Measurements from ENCODE around the gene HEPACAM.

Gene HEPACAM

GRCh38 chr11:124934862-124935547 is 842 bp downstream of the HEPACAM start:
- H3K27ac Mint-ChIP-seq: no peak overlapping the region
- no peak for DNase-seq (ENCODE audit: low spot score)
- peaks cover 14% of the 10 kb centered on the region for H3K27me3 Mint-ChIP-seq (ENCODE audit: low read depth)
- no peak overlapping the region for H3K4me3 Mint-ChIP-seq
- H3K9me3 Mint-ChIP-seq: no peaks in the 10 kb centered on the region
- H3K4me1 Mint-ChIP-seq (ENCODE audit: low read depth): peaks cover 10% of the 10 kb centered on the region
- H3K36me3 Mint-ChIP-seq (ENCODE audit: low read depth): no peaks in the 10 kb centered on the region

DNA sequence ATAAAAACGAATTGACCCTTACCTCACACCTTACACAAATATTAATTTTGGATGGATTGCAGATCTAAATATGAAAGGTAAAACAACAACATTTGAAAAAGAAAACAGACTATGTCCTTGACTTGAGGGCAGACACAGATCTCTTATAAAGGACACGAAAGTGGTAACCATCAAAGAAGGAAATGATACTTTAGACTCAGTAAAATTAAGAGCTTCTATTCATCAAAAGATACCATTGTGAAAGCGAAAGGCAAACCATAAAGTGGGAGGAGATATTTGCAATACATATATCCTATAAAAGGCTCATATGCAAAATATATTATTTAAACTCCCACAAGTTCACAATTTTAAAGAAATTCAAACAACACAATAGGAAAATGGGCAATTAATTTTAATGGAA is 5.0 kb downstream of the HEPACAM start:
- H3K27ac Mint-ChIP-seq: peak overlapping the region; percentile 72
- H3K4me3 Mint-ChIP-seq: peak overlapping the region; percentile 27
- peaks cover 10% of the 10 kb centered on the region for H3K4me1 Mint-ChIP-seq (ENCODE audit: low read depth)
- no peak for DNase-seq (ENCODE audit: low spot score)
- no peaks in the 10 kb centered on the region for H3K36me3 Mint-ChIP-seq (ENCODE audit: low read depth)
- H3K9me3 Mint-ChIP-seq: no peaks in the 10 kb centered on the region
- peaks cover 1% of the 10 kb centered on the region for H3K27me3 Mint-ChIP-seq (ENCODE audit: low read depth)

DNA sequence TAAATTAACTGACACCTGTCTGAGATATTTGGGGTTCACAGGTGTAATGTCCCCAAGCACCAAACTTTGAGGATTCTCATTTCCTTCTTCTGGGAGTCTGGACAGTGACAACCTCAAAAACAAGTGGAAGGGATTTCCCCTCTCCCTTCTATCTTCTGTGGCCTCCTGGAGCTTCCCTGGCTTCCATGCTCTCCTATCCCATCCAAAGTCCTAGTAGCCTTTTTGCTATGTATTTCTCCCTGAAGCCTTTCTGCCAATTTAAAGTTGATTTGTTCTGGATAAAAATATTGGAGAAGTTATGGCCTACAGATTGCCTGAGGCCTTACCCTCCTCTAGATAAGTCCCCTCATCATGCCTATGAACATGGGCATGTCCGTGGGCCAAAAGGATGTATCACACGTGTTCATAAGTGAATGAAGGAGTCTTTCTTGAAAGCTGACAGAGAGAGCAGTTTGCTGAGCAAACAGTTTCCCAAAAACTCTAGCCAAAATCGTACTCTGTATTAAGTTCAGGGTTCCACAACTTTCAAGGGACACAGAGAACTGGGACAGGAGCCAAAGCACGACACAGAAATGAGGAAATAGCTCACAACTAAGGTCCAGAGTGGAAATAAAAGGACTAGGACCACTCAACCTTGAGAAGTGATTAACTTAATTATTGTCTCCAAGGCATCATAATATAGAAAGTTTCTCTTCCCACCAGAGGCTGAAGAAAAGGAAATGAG is 6.7 kb downstream of the HEPACAM start:
- peaks cover 2% of the 10 kb centered on the region for H3K27me3 Mint-ChIP-seq (ENCODE audit: low read depth)
- no peaks in the 10 kb centered on the region for H3K36me3 Mint-ChIP-seq (ENCODE audit: low read depth)
- peaks cover 10% of the 10 kb centered on the region for H3K4me1 Mint-ChIP-seq (ENCODE audit: low read depth)
- H3K27ac Mint-ChIP-seq: no peak overlapping the region
- no peaks in the 10 kb centered on the region for H3K9me3 Mint-ChIP-seq
- H3K4me3 Mint-ChIP-seq: no peak overlapping the region
- no peak for DNase-seq (ENCODE audit: low spot score)

GRCh38 chr11:124923296-124923695 is 12.6 kb downstream of the HEPACAM start:
- Mint-ChIP-seq H3K9me3 (no peaks in the 10 kb centered on the region), H3K27me3 (ENCODE audit: low read depth) (peaks cover 2% of the 10 kb centered on the region), H3K27ac (no peak overlapping the region), H3K4me3 (no peak overlapping the region), H3K36me3 (ENCODE audit: low read depth) (no peaks in the 10 kb centered on the region), H3K4me1 (ENCODE audit: low read depth) (peaks cover 12% of the 10 kb centered on the region)
- no peak for DNase-seq (ENCODE audit: low spot score)

DNA sequence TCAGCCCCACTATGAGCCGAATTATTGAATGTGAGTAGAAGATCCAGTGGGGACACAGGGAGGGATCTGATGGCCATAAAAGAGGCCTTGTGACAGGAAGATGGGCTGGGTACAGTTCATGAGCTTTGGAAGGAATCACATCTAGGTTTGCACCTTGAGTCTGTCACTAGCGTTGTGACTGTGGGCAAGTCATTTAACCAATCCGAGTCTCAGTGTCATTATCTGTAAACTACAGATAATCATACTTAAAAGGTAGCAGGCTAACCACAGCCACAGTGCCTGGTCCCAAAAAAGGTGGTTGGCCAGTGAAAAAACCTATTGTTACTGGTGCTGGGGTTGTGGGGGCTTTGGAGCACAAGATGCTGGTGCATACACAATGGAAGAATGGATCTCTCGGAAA is 13.0 kb downstream of the HEPACAM start:
- peaks cover 2% of the 10 kb centered on the region for H3K27me3 Mint-ChIP-seq (ENCODE audit: low read depth)
- H3K27ac Mint-ChIP-seq: no peak overlapping the region
- no peak overlapping the region for H3K4me3 Mint-ChIP-seq
- no peaks in the 10 kb centered on the region for H3K9me3 Mint-ChIP-seq
- H3K4me1 Mint-ChIP-seq (ENCODE audit: low read depth): peaks cover 12% of the 10 kb centered on the region
- no peak for DNase-seq (ENCODE audit: low spot score)
- no peaks in the 10 kb centered on the region for H3K36me3 Mint-ChIP-seq (ENCODE audit: low read depth)

- Mint-ChIP-seq H3K36me3 (ENCODE audit: low read depth) (no peaks in the 10 kb centered on the region), H3K27ac (no peak overlapping the region), H3K9me3 (no peaks in the 10 kb centered on the region), H3K27me3 (ENCODE audit: low read depth) (peaks cover 2% of the 10 kb centered on the region), H3K4me3 (peak overlapping the region; percentile 40), H3K4me1 (ENCODE audit: low read depth) (peaks cover 12% of the 10 kb centered on the region)
- peak; percentile 76 for DNase-seq (ENCODE audit: low spot score)
Measured at GRCh38 chr11:124920870-124921609, 14.8 kb downstream of the HEPACAM start.

- no peak for DNase-seq (ENCODE audit: low spot score)
- peaks cover 12% of the 10 kb centered on the region for H3K4me1 Mint-ChIP-seq (ENCODE audit: low read depth)
- H3K9me3 Mint-ChIP-seq: no peaks in the 10 kb centered on the region
- H3K27ac Mint-ChIP-seq: no peak overlapping the region
- H3K4me3 Mint-ChIP-seq: peak overlapping the region; percentile 40
- H3K27me3 Mint-ChIP-seq (ENCODE audit: low read depth): peaks cover 2% of the 10 kb centered on the region
- H3K36me3 Mint-ChIP-seq (ENCODE audit: low read depth): no peaks in the 10 kb centered on the region
Measured at GRCh38 chr11:124920356-124920755, 15.5 kb downstream of the HEPACAM start.

DNA sequence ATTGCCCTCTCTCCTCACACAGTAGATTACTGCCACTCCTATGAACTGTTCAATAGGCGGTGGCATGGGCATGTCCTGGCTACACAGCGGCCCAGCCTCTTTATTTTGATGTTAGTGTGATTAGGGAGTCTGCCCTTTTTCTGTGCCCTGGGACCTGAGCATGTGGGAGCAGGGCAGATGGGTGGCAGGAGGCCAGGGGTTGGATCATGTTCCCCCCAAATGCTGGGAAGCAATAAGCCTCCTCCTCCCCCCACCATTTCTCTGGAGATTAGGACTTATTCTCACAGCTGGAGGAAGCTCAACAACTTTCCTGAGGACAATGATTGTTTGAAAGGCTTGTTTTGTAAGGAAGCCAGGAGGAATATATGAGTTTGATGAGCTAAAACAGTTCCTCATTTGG is 15.9 kb downstream of the HEPACAM start:
- H3K27ac Mint-ChIP-seq: no peak overlapping the region
- H3K4me3 Mint-ChIP-seq: no peak overlapping the region
- no peaks in the 10 kb centered on the region for H3K9me3 Mint-ChIP-seq
- peaks cover 6% of the 10 kb centered on the region for H3K27me3 Mint-ChIP-seq (ENCODE audit: low read depth)
- no peak for DNase-seq (ENCODE audit: low spot score)
- H3K4me1 Mint-ChIP-seq (ENCODE audit: low read depth): peaks cover 12% of the 10 kb centered on the region
- no peaks in the 10 kb centered on the region for H3K36me3 Mint-ChIP-seq (ENCODE audit: low read depth)

- Mint-ChIP-seq H3K4me1 (ENCODE audit: low read depth) (peaks cover 12% of the 10 kb centered on the region), H3K4me3 (no peak within 1 kb of the TSS), H3K27ac (no peak within 1 kb of the TSS), H3K9me3 (peaks cover 3% of the 10 kb centered on the region), H3K36me3 (ENCODE audit: low read depth) (no peaks in the 10 kb centered on the region), H3K27me3 (ENCODE audit: low read depth) (peaks cover 7% of the 10 kb centered on the region)
- no peak for DNase-seq (ENCODE audit: low spot score)
Measured at GRCh38 chr11:124918950-124919349, 16.9 kb downstream of the HEPACAM start, which contains the start of gene HEPN1. HEPN1 (plus strand) TSS chr11:124919250.

DNA sequence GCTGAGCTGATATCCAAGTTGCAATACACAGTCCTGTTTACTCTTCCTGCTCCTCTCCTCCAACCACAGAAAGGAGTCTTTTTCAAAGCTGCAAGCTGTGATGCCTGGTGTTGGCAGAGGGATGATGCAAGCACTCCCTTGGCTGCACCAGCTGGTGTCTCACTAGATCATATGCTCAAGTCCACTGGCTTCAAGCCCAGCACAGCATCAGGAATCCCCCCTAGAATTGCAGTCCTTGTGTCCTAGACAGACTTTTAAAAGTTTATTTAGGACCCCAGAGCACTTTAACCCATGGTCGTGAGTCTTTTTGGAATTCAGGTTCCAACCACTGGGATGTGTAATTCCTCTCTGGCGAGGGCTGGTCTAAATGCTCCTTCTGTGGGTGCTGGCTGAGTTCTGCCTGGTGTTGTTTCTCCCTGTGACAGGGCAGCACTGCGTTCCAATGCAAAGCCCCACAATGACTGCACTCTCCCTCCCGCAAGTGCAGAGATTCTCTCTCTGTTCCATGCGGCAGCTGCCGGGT is 18.7 kb downstream of the HEPACAM start:
- H3K4me1 Mint-ChIP-seq (ENCODE audit: low read depth): peaks cover 2% of the 10 kb centered on the region
- H3K27ac Mint-ChIP-seq: no peak overlapping the region
- no peaks in the 10 kb centered on the region for H3K36me3 Mint-ChIP-seq (ENCODE audit: low read depth)
- no peak overlapping the region for H3K4me3 Mint-ChIP-seq
- peaks cover 9% of the 10 kb centered on the region for H3K9me3 Mint-ChIP-seq
- no peak for DNase-seq (ENCODE audit: low spot score)
- peaks cover 7% of the 10 kb centered on the region for H3K27me3 Mint-ChIP-seq (ENCODE audit: low read depth)

DNA sequence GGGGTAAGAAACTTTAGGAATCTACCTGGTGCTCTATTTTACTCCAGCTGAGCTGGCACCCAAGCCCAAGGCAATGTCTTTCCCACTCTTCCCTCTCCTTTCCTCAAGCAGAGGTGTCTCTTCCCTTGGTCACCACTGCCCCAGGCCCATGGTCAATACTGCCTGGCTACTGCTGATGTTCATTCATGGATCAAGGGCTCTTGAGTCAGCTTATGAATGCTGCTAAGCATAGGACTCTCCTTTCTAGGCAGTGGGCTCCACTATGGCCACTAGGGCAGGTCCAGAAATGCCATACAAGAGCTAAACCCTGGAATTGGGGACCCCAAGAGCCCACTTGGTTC is 19.5 kb downstream of the HEPACAM start:
- Mint-ChIP-seq H3K9me3 (peaks cover 17% of the 10 kb centered on the region), H3K4me1 (ENCODE audit: low read depth) (no peaks in the 10 kb centered on the region), H3K36me3 (ENCODE audit: low read depth) (no peaks in the 10 kb centered on the region), H3K27me3 (ENCODE audit: low read depth) (peaks cover 7% of the 10 kb centered on the region), H3K27ac (no peak overlapping the region), H3K4me3 (no peak overlapping the region)
- no peak for DNase-seq (ENCODE audit: low spot score)

GRCh38 chr11:124915541-124916369 is 20.1 kb downstream of the HEPACAM start:
- no peak for DNase-seq (ENCODE audit: low spot score)
- no peak overlapping the region for H3K4me3 Mint-ChIP-seq
- H3K27ac Mint-ChIP-seq: no peak overlapping the region
- H3K27me3 Mint-ChIP-seq (ENCODE audit: low read depth): peaks cover 7% of the 10 kb centered on the region
- no peaks in the 10 kb centered on the region for H3K4me1 Mint-ChIP-seq (ENCODE audit: low read depth)
- H3K9me3 Mint-ChIP-seq: peaks cover 17% of the 10 kb centered on the region
- no peaks in the 10 kb centered on the region for H3K36me3 Mint-ChIP-seq (ENCODE audit: low read depth)

GRCh38 chr11:124902616-124903015 is 33.2 kb downstream of the HEPACAM start:
- Mint-ChIP-seq H3K4me1 (ENCODE audit: low read depth) (no peaks in the 10 kb centered on the region), H3K4me3 (no peak overlapping the region), H3K27ac (no peak overlapping the region), H3K36me3 (ENCODE audit: low read depth) (no peaks in the 10 kb centered on the region), H3K27me3 (ENCODE audit: low read depth) (peaks cover 39% of the 10 kb centered on the region), H3K9me3 (no peaks in the 10 kb centered on the region)
- DNase-seq (ENCODE audit: low spot score): no peak
